ENCODE measurements around the gene PDE9A. TPM values are rescaled to one million over a fixed set of nuclear protein-coding genes. Genes with fewer than 3 reads are reported as not detected.
"Not testable (repeated sequence)": the region's sequence is repeated elsewhere in the genome, so short reads cannot be mapped to it uniquely, and the experiment has no call there.

The PDE9A gene
- total and polyA plus RNA-seq, 5 donors from 2014 or later = 1.4 to 7.3 (median 2.6) TPM

GRCh38 chr21:42624936-42625335, 28.5 kb upstream of the PDE9A start:
- Histone ChIP-seq H3K9me3 (ENCODE audit: control insufficient read depth in 2 of 2, low read length in 2 of 2) (no peaks in the 10 kb centered on the region), H3K27me3 (ENCODE audit: control insufficient read depth, insufficient read depth, low read length) (no peaks in the 10 kb centered on the region), H3K4me1 (ENCODE audit: control insufficient read depth, insufficient read depth, low read length, poor library complexity, severe bottlenecking) (no peaks in the 10 kb centered on the region), H3K27ac (ENCODE audit: insufficient read depth, low read length, poor library complexity, severe bottlenecking) (no peak overlapping the region), H3K4me3 (ENCODE audit: low read depth, low read length) (no peak overlapping the region), H3K36me3 (ENCODE audit: control insufficient read depth, insufficient read depth, low read length) (no peaks in the 10 kb centered on the region)
- DNase-seq (no peak), ATAC-seq (ENCODE audit: low read depth in 2 of 2) (no peak)
- Mint-ChIP-seq H3K9me3 (no peaks in the 10 kb centered on the region), H3K4me3 (no peak overlapping the region), H3K36me3 (no peaks in the 10 kb centered on the region), H3K4me1 (no peaks in the 10 kb centered on the region), H3K27me3 (peaks cover 14% of the 10 kb centered on the region), H3K27ac (no peak overlapping the region)

DNA sequence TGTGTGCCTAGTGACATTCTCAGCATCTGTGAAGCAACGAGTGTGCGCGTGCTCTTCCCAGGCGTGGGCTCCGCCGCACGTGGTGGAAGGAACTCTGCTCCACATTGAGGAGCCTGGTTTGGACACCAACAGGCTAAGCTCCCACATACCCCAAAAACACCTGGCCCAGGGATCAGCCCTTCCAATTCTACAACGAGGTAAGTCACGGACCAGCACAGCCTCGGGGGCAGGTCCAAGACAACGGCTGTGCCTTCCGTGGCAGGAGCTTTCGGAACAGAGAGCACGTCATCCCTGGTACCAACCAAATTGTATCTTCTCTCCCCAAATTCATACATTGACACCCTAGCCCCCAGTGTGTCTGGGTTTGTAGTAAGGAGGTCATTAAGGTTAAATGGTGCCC, 27.2 kb upstream of the PDE9A start:
- Mint-ChIP-seq H3K27me3 (peaks cover 9% of the 10 kb centered on the region), H3K36me3 (no peaks in the 10 kb centered on the region), H3K4me1 (no peaks in the 10 kb centered on the region), H3K9me3 (no peaks in the 10 kb centered on the region), H3K27ac (no peak overlapping the region), H3K4me3 (no peak overlapping the region)
- Histone ChIP-seq H3K27me3 (ENCODE audit: control insufficient read depth, insufficient read depth, low read length) (no peaks in the 10 kb centered on the region), H3K36me3 (ENCODE audit: control insufficient read depth, insufficient read depth, low read length) (no peaks in the 10 kb centered on the region), H3K27ac (ENCODE audit: insufficient read depth, low read length, poor library complexity, severe bottlenecking) (no peak overlapping the region), H3K4me3 (ENCODE audit: low read depth, low read length) (no peak overlapping the region), H3K9me3 (ENCODE audit: control insufficient read depth in 2 of 2, low read length in 2 of 2) (no peaks in the 10 kb centered on the region), H3K4me1 (ENCODE audit: control insufficient read depth, insufficient read depth, low read length, poor library complexity, severe bottlenecking) (no peaks in the 10 kb centered on the region)
- no peak for DNase-seq
- no peak for ATAC-seq (ENCODE audit: low read depth in 2 of 2)

DNA sequence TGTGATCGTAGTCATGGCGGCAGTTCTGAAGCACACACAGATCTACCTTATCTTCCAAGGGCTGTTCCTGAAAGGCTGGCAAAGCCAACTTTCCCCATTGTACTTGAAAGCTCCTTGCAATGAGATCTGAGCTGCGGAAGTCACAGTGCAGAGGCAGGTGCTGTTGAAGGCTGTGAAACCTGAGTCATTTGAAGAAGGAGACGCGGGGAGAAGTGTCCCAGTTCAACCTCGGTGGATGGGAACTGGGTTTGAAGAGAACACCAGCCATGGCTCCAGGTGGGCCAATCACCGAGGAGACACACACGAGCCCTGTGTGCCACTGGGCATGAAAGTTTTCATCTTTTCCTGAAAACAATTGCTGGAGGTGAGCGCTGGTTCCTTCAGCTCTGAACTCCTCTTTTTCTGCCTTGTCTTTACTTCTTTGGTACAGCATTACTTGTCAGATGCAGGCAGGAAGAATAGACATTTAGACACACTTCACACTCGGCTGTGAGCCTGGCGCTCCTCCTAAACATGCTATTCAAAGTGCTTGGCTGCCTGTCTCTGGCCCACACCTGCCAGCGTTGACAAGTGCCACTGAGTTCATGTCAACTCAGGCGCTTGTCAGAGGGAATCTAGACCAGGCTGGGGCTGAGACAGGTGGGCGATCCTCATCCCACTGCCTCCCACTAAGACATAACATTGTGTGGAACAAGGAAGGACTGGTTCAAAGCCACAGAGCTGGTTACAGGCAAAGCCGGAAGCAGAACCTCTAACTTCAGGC, 25.7 kb upstream of the PDE9A start:
- no peaks in the 10 kb centered on the region for H3K4me1 ChIP-seq (ENCODE audit: control insufficient read depth, insufficient read depth, low read length, poor library complexity, severe bottlenecking)
- H3K27ac ChIP-seq (ENCODE audit: insufficient read depth, low read length, poor library complexity, severe bottlenecking) = no peak overlapping the region
- Mint-ChIP-seq H3K4me1 (peaks cover 0 to 2% (median 0%) of the 10 kb centered on the region in 4 donors), H3K4me3 (no peak overlapping the region), H3K27ac (no peak overlapping the region), H3K36me3 (no peaks in the 10 kb centered on the region), H3K27me3 (peaks cover 9% of the 10 kb centered on the region), H3K9me3 (no peaks in the 10 kb centered on the region)
- ATAC-seq (ENCODE audit: low read depth in 2 of 2) = peak in 1 of 2 donors; percentile 30
- H3K4me3 ChIP-seq (ENCODE audit: low read depth, low read length) = no peak overlapping the region
- no peaks in the 10 kb centered on the region for H3K9me3 ChIP-seq (ENCODE audit: control insufficient read depth in 2 of 2, low read length in 2 of 2)
- no peaks in the 10 kb centered on the region for H3K36me3 ChIP-seq (ENCODE audit: control insufficient read depth, insufficient read depth, low read length)
- H3K27me3 ChIP-seq (ENCODE audit: control insufficient read depth, insufficient read depth, low read length) = no peaks in the 10 kb centered on the region
- no peak for DNase-seq

DNA sequence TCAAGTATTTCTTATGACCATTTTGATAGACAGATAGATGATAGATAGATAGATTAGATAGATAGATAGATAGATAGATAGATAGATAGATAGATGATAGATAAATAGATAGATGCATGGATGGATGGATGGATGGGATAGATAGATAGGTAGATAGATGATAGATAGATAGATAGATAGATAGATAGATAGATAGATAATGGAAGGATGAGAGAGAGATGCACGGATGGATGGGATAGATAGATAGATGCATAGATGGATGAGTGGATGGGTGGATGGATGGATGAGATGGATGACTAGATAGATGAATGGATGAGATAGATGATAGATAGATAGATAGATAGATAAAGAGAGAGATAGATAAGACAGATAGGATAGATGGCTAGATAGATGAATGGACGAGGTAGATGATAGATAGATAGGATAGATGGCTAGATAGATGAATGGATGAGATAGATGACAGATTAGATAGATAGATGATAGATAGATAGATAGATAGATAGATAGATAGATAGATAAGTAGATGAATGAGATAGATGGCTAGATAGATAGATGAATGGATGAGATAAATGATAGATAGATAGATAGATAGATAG, 24.9 kb upstream of the PDE9A start:
- not testable (repeated sequence) for ATAC-seq (ENCODE audit: low read depth in 2 of 2); H3K27me3 Mint-ChIP-seq; H3K27ac ChIP-seq (ENCODE audit: insufficient read depth, low read length, poor library complexity, severe bottlenecking); H3K4me3 Mint-ChIP-seq; H3K9me3 Mint-ChIP-seq; H3K27ac Mint-ChIP-seq; H3K4me1 ChIP-seq (ENCODE audit: control insufficient read depth, insufficient read depth, low read length, poor library complexity, severe bottlenecking); H3K36me3 Mint-ChIP-seq; H3K4me1 Mint-ChIP-seq; H3K9me3 ChIP-seq (ENCODE audit: control insufficient read depth in 2 of 2, low read length in 2 of 2); H3K27me3 ChIP-seq (ENCODE audit: control insufficient read depth, insufficient read depth, low read length); DNase-seq; H3K4me3 ChIP-seq (ENCODE audit: low read depth, low read length); H3K36me3 ChIP-seq (ENCODE audit: control insufficient read depth, insufficient read depth, low read length)

DNA sequence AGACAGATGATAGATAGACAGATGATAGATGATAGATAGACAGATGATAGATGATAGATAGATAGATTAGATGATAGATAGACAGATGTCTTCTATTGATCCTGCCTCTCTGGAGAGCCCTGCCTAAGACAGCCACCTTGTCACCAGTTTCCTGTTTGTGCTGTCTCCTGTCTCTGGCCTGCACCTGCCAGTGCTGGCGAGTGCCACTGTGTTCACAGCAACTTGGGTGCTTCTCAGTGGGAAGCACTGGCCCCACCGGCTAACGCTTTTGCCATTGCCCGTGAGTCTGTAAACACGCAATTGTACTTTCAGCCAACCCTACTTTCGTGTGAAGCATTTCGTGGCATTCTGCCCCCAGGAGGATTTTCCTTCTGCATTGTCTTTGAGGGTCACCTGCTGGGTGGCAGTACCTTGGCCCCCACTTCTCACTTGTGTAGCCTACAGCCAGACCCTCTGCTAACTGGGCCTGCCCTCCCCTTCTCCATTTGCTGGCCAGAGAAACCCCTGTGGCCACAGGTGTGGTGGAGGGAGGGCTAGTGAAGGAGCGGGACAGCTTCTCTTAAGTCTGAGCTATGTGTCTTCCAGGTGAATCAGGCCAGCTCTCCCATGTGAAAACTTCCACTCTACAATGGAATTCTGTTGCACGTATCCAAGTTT, 23.4 kb upstream of the PDE9A start:
- ATAC-seq (ENCODE audit: low read depth in 2 of 2) (peak in 1 of 2 donors; percentile 38), DNase-seq (no peak)
- Mint-ChIP-seq H3K4me1 (peaks cover 0 to 2% (median 0%) of the 10 kb centered on the region in 4 donors), H3K27ac (peak overlapping the region in 1 of 3 donors; percentile 53), H3K27me3 (peaks cover 2% of the 10 kb centered on the region), H3K36me3 (no peaks in the 10 kb centered on the region), H3K4me3 (no peak overlapping the region), H3K9me3 (no peaks in the 10 kb centered on the region)
- H3K27me3 ChIP-seq (ENCODE audit: control insufficient read depth, insufficient read depth, low read length) = peaks cover 2% of the 10 kb centered on the region
- H3K4me1 ChIP-seq (ENCODE audit: control insufficient read depth, insufficient read depth, low read length, poor library complexity, severe bottlenecking) = no peaks in the 10 kb centered on the region
- H3K36me3 ChIP-seq (ENCODE audit: control insufficient read depth, insufficient read depth, low read length) = no peaks in the 10 kb centered on the region
- H3K9me3 ChIP-seq (ENCODE audit: control insufficient read depth in 2 of 2, low read length in 2 of 2) = no peaks in the 10 kb centered on the region
- H3K27ac ChIP-seq (ENCODE audit: insufficient read depth, low read length, poor library complexity, severe bottlenecking) = no peak overlapping the region
- H3K4me3 ChIP-seq (ENCODE audit: low read depth, low read length) = no peak overlapping the region

GRCh38 chr21:42630626-42631025, 22.8 kb upstream of the PDE9A start:
- Histone ChIP-seq H3K4me3 (ENCODE audit: low read depth, low read length) (no peak overlapping the region), H3K27me3 (ENCODE audit: control insufficient read depth, insufficient read depth, low read length) (peaks cover 2% of the 10 kb centered on the region), H3K9me3 (ENCODE audit: control insufficient read depth in 2 of 2, low read length in 2 of 2) (no peaks in the 10 kb centered on the region), H3K4me1 (ENCODE audit: control insufficient read depth, insufficient read depth, low read length, poor library complexity, severe bottlenecking) (no peaks in the 10 kb centered on the region), H3K36me3 (ENCODE audit: control insufficient read depth, insufficient read depth, low read length) (no peaks in the 10 kb centered on the region), H3K27ac (ENCODE audit: insufficient read depth, low read length, poor library complexity, severe bottlenecking) (no peak overlapping the region)
- no peaks in the 10 kb centered on the region for H3K36me3 Mint-ChIP-seq
- no peaks in the 10 kb centered on the region for H3K27me3 Mint-ChIP-seq
- peak overlapping the region in 1 of 3 donors; percentile 53 for H3K27ac Mint-ChIP-seq
- H3K4me3 Mint-ChIP-seq = no peak overlapping the region
- peaks cover 0 to 2% (median 0%) of the 10 kb centered on the region in 4 donors for H3K4me1 Mint-ChIP-seq
- ATAC-seq (ENCODE audit: low read depth in 2 of 2) (no peak), DNase-seq (no peak)
- no peaks in the 10 kb centered on the region for H3K9me3 Mint-ChIP-seq

DNA sequence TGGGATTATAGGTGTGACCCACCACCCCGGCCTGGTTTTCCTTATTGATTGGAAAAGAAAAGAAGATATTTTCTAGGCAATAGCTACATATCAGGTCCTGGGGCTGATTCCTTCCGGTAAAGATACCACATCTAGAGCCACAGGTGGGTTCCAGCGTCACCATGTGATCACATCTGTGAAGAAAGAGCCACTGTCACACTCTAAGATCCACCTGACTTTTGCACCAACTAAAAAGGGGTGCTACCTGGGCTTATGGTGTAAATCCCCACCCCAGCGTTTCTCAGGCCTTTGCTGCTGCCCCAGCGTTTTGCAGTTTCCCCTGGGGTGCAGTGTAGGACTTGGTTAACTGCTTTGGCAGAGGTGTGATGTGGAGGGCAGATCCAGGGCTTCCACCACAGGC, 22.3 kb upstream of the PDE9A start:
- H3K27me3 ChIP-seq (ENCODE audit: control insufficient read depth, insufficient read depth, low read length) = peaks cover 2% of the 10 kb centered on the region
- DNase-seq (no peak), ATAC-seq (ENCODE audit: low read depth in 2 of 2) (peak in 1 of 2 donors; percentile 48)
- H3K27ac ChIP-seq (ENCODE audit: insufficient read depth, low read length, poor library complexity, severe bottlenecking) = no peak overlapping the region
- Mint-ChIP-seq H3K27me3 (no peaks in the 10 kb centered on the region), H3K27ac (peak overlapping the region in 1 of 3 donors; percentile 24), H3K4me3 (no peak overlapping the region), H3K4me1 (peaks cover 0 to 2% (median 0%) of the 10 kb centered on the region in 4 donors), H3K36me3 (no peaks in the 10 kb centered on the region), H3K9me3 (no peaks in the 10 kb centered on the region)
- H3K4me1 ChIP-seq (ENCODE audit: control insufficient read depth, insufficient read depth, low read length, poor library complexity, severe bottlenecking) = no peaks in the 10 kb centered on the region
- H3K9me3 ChIP-seq (ENCODE audit: control insufficient read depth in 2 of 2, low read length in 2 of 2) = no peaks in the 10 kb centered on the region
- H3K4me3 ChIP-seq (ENCODE audit: low read depth, low read length) = no peak overlapping the region
- H3K36me3 ChIP-seq (ENCODE audit: control insufficient read depth, insufficient read depth, low read length) = no peaks in the 10 kb centered on the region
